A549 (cell line): ENCODE data around the gene CTCF. TPM values are rescaled to one million over a fixed set of nuclear protein-coding genes. Genes with fewer than 3 reads are reported as not detected.
"Not testable (repeated sequence)": the region's sequence is repeated elsewhere in the genome, so short reads cannot be mapped to it uniquely, and the experiment has no call there.

Experiments
- ATAC-seq, 2 experiments: fragments of 200-7000 bp in 1 of 2; fragments of >200 bp in 1 of 2; cut with Nextera tagmentation in 1 of 2; cut with Tn5 transposase in 1 of 2; 3 replicates each; pipeline versions ENCODE4 v1.8.0 to v1.9.1; 2018 to 2020; ENCODE audit warnings: mild to moderate bottlenecking in 1 of 2, moderate library complexity in 1 of 2
- CTCF ChIA-PET: fragments of 300-600 bp; sonication (Branson Sonifier 250); formaldehyde crosslinking; extraction: SDS; loops from one replicate; lab custom pipeline; 2021; ENCODE audit warnings: antibody characterized with exemption, inconsistent platforms; lab: Yijun Ruan, JAX
- POLR2A ChIA-PET: fragments of 350-600 bp; formaldehyde crosslinking; extraction: SDS; loops from one replicate; lab custom pipeline; 2021; ENCODE audit warnings: antibody characterized with exemption, inconsistent platforms; lab: Yijun Ruan, JAX
- DNase-seq, 2 experiments: peaks; one replicate each; pipeline versions ENCODE4 v3.0.0 to v3.0.0-alpha.2; 2011 to 2016; ENCODE audit warnings: low read depth in 1 of 2, low spot score in 1 of 2
- FAIRE-seq: peaks from 2 replicates; lab custom pipeline; 2011; peaks lifted over from hg19 to GRCh38; lab: Jason Lieb, UNC
- H3K27ac ChIP-seq, 2 experiments: fragments of >200 bp; sonication (Bioruptor Twin); formaldehyde crosslinking; 3 replicates each; pipeline ENCODE4 v1.5.1; 2016 to 2017
- H3K4me1 ChIP-seq: fragments of >200 bp; sonication (Bioruptor Twin); formaldehyde crosslinking; 3 replicates; pipeline ENCODE4 v1.6.1; 2016
- H3K4me2 ChIP-seq: fragments of >200 bp; sonication (Bioruptor Twin); formaldehyde crosslinking; 3 replicates; pipeline ENCODE4 v1.6.1; 2016
- H3K4me3 ChIP-seq: fragments of >200 bp; sonication (Bioruptor Twin); formaldehyde crosslinking; 3 replicates; pipeline ENCODE4 v1.5.1; 2016
- H3K9me3 ChIP-seq: fragments of >200 bp; sonication (Bioruptor Twin); formaldehyde crosslinking; 3 replicates; pipeline ENCODE4 v1.6.1; 2016
- ATOH8 ChIP-seq: fragments of 250-450 bp; sonication (Bioruptor Pico); IDR thresholded peaks from 2 replicates; pipeline ENCODE4 v1.5.0; 2020; ENCODE audit warnings: low read depth, mild to moderate bottlenecking, moderate library complexity
- CBX2 ChIP-seq: fragments of 200-600 bp; sonication (generic); IDR thresholded peaks from 2 replicates; pipeline ENCODE4 v1.6.1; 2016; ENCODE audit warnings: low read depth, mild to moderate bottlenecking, borderline replicate concordance
- CBX8 ChIP-seq: fragments of 200-600 bp; sonication (generic); IDR thresholded peaks from 2 replicates; pipeline ENCODE4 v1.6.1; 2016
- EHF ChIP-seq: fragments of 250-450 bp; sonication (Bioruptor Pico); IDR thresholded peaks from 2 replicates; pipeline ENCODE4 v1.5.0; 2020; ENCODE audit warnings: mild to moderate bottlenecking
- EHMT2 ChIP-seq: fragments of 200-600 bp; sonication (generic); IDR thresholded peaks from 2 replicates; pipeline ENCODE4 v1.6.1; 2016; ENCODE audit warnings: antibody characterized with exemption, low read depth, mild to moderate bottlenecking, moderate library complexity
- EP300 ChIP-seq, 2 experiments: fragments of >200 bp; sonication (Bioruptor Twin); formaldehyde crosslinking; IDR thresholded peaks; 2 replicates in 1 of 2; 3 replicates in 1 of 2; pipeline ENCODE4 v1.6.1; 2016 to 2017
- FOSB ChIP-seq: fragments of 250-450 bp; sonication (Bioruptor Pico); IDR thresholded peaks from 2 replicates; pipeline ENCODE4 v1.5.0; 2020; ENCODE audit warnings: mild to moderate bottlenecking, moderate library complexity
- GATA3 ChIP-seq: IDR thresholded peaks from 2 replicates; pipeline ENCODE4 v1.6.1; 2012; ENCODE audit warnings: borderline replicate concordance
- HES2 ChIP-seq: fragments of >200 bp; sonication (Bioruptor Twin); formaldehyde crosslinking; IDR thresholded peaks from 2 replicates; pipeline ENCODE4 v1.6.1; 2016
- HEYL ChIP-seq: fragments of 250-450 bp; sonication (Bioruptor Pico); IDR thresholded peaks from 2 replicates; pipeline ENCODE4 v1.8.0; 2021; ENCODE audit warnings: mild to moderate bottlenecking, moderate library complexity
- JUNB ChIP-seq: fragments of >200 bp; sonication (Bioruptor Twin); formaldehyde crosslinking; IDR thresholded peaks from 2 replicates; pipeline ENCODE4 v1.6.1; 2016
- MAZ ChIP-seq: fragments of 150-350 bp; IDR thresholded peaks from 2 replicates; pipeline ENCODE4 v1.6.1; 2014; ENCODE audit warnings: antibody characterized with exemption, low read depth, low read length, borderline replicate concordance
- NFE2L2 ChIP-seq: fragments of 150-350 bp; conservative IDR thresholded peaks from 2 replicates; pipeline ENCODE4 v1.6.1; 2014; ENCODE audit warnings: low read length
- PHF8 ChIP-seq: fragments of 200-600 bp; sonication (generic); IDR thresholded peaks from 2 replicates; pipeline ENCODE4 v1.6.1; 2016; ENCODE audit warnings: low read depth, mild to moderate bottlenecking, antibody characterized with exemption, moderate library complexity, borderline replicate concordance
- POLR2A ChIP-seq: IDR thresholded peaks from 2 replicates; pipeline ENCODE4 v1.6.1; 2012; ENCODE audit warnings: mild to moderate bottlenecking, low read length
- RAD21 ChIP-seq, 2 experiments: fragments of >200 bp in 1 of 2; sonication (Bioruptor Twin) in 1 of 2; formaldehyde crosslinking in 1 of 2; IDR thresholded peaks in 1 of 2; conservative IDR thresholded peaks in 1 of 2; 2 replicates in 1 of 2; 3 replicates in 1 of 2; pipeline ENCODE4 v1.6.1; 2012 to 2018; ENCODE audit warnings: inconsistent platforms in 1 of 2
- RNF2 ChIP-seq: fragments of 200-600 bp; sonication (generic); IDR thresholded peaks from 2 replicates; pipeline ENCODE4 v1.6.1; 2016; ENCODE audit warnings: low read depth, mild to moderate bottlenecking, antibody characterized with exemption, moderate library complexity, borderline replicate concordance
- ZFP36 ChIP-seq: fragments of 450-650 bp; IDR thresholded peaks from 2 replicates; pipeline ENCODE4 v1.6.1; 2014; ENCODE audit warnings: borderline replicate concordance; ENCODE audit not compliant: partially characterized antibody
- WGBS: methylation state at CpG from one replicate; pipeline ENCODE4 v1.1.6; 2017; ENCODE audit errors: missing lambda C conversion rate; 5-methylcytosine and 5-hydroxymethylcytosine counted together
- polyA plus RNA-seq, 4 experiments: library from polyadenylated mRNA; depleted of rRNA in 3 of 4; stranded (reverse); fragments of >200 nt; fragmentation: RNase III in 1 of 4; extraction: RNeasy Plus Mini Kit Qiagen cat#74134 plus additional on column Dnase treatment in 1 of 4; gene quantifications; 2 replicates in 3 of 4; 3 replicates in 1 of 4; pipeline ENCODE4 v1.2.3, GENCODE V29; 2011 to 2017
- TF ChIP-seq, protein P1 (sequence below): fragments of >200 bp; sonication (Bioruptor Twin); formaldehyde crosslinking; IDR thresholded peaks from 3 replicates; pipeline ENCODE4 v1.5.1; 2016
- TF ChIP-seq, protein P2 (sequence below): IDR thresholded peaks from 2 replicates; pipeline ENCODE4 v1.6.1; 2012
- TF ChIP-seq, protein P3 (sequence below): fragments of 250-450 bp; sonication (Bioruptor Pico); IDR thresholded peaks from 2 replicates; pipeline ENCODE4 v1.5.0; 2021; ENCODE audit warnings: mild to moderate bottlenecking, moderate library complexity, borderline replicate concordance
- TF ChIP-seq, protein P4 (sequence below): fragments of 200-600 bp; sonication (generic); IDR thresholded peaks from 2 replicates; pipeline ENCODE4 v1.6.1; 2016; ENCODE audit warnings: antibody characterized with exemption, mild to moderate bottlenecking, moderate library complexity
- TF ChIP-seq, protein P5 (sequence below): fragments of >200 bp; sonication (Bioruptor Twin); formaldehyde crosslinking; IDR thresholded peaks from 3 replicates; pipeline ENCODE4 v1.6.1; 2016

The CTCF gene
- polyA plus RNA-seq, 2 of the 4 experiments (the other 2 are of a cell fraction) = 42.5 to 58.4 TPM

DNA sequence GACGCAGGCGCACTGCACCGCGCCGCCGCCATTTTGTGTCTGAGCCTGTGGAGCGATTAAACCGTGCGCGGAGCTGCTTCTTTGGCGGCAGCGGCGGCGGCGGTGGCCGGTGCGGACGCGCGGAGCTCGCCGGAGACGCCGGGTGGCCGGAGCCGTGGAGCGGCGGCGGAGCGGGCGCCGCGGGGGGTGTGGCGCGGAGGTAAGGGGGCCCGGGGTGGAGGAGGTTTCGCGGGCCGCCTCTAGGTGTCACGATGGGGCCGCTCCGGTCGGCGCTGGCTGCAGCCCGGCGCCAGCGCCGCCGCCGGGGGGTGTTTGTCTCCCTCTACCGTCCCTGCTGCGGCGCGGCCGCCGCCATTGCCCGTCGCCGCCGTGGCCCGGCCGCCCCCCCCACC is at the start of gene CTCF (continued):
- TF ChIP-seq, protein P1, sequence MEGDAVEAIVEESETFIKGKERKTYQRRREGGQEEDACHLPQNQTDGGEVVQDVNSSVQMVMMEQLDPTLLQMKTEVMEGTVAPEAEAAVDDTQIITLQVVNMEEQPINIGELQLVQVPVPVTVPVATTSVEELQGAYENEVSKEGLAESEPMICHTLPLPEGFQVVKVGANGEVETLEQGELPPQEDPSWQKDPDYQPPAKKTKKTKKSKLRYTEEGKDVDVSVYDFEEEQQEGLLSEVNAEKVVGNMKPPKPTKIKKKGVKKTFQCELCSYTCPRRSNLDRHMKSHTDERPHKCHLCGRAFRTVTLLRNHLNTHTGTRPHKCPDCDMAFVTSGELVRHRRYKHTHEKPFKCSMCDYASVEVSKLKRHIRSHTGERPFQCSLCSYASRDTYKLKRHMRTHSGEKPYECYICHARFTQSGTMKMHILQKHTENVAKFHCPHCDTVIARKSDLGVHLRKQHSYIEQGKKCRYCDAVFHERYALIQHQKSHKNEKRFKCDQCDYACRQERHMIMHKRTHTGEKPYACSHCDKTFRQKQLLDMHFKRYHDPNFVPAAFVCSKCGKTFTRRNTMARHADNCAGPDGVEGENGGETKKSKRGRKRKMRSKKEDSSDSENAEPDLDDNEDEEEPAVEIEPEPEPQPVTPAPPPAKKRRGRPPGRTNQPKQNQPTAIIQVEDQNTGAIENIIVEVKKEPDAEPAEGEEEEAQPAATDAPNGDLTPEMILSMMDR = peak; percentile 93
- TF ChIP-seq HEYL (CRISPR knock-in tag) = no peak
- TF ChIP-seq CBX2 = no peak
- TF ChIP-seq, protein P2, sequence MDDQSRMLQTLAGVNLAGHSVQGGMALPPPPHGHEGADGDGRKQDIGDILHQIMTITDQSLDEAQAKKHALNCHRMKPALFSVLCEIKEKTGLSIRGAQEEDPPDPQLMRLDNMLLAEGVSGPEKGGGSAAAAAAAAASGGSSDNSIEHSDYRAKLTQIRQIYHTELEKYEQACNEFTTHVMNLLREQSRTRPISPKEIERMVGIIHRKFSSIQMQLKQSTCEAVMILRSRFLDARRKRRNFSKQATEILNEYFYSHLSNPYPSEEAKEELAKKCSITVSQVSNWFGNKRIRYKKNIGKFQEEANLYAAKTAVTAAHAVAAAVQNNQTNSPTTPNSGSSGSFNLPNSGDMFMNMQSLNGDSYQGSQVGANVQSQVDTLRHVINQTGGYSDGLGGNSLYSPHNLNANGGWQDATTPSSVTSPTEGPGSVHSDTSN = no peak

GRCh38 chr16:67513892-67514291 is 48.4 kb upstream of the CTCF start:
- ATAC-seq = peak in 1 of 2 experiments; percentile 35; a peak in 3 of 6 replicates
- WGBS = 93% methylated on average over 1 of the region's 1 CpG
- CTCF ChIA-PET = interaction anchor here (0.7 to 11.1 kb wide), 29 partner anchors 8 to 290 kb away, joined by 3 to 278 read pairs (median 5); partner anchors contain the start of genes AGRP, ATP6V0D1, CTCF and PARD6A

GRCh38 chr16:67514382-67514828 is 47.9 kb upstream of the CTCF start:
- H3K27ac ChIP-seq = peak overlapping the region; percentile 15 to 43; a peak in 4 of 6 replicates
- no peak for FAIRE-seq
- no peak overlapping the region for H3K4me3 ChIP-seq
- ATAC-seq = peak; percentile 82 to 86
- DNase-seq = peak; percentile 69 to 89
- H3K4me1 ChIP-seq = peaks cover 30% of the 10 kb centered on the region
- POLR2A ChIA-PET = no interaction called here
- CTCF ChIA-PET = interaction anchor here (0.6 to 11.1 kb wide), 31 partner anchors 7 to 290 kb away, joined by 3 to 278 read pairs (median 4); partner anchors contain the start of genes AGRP, ATP6V0D1, CTCF and PARD6A
- H3K4me2 ChIP-seq = peak overlapping the region; percentile 42; the same call in 2 of the 3 replicates
- H3K9me3 ChIP-seq = no peaks in the 10 kb centered on the region
- 2% methylated on average over 8 of the region's 8 CpGs for WGBS
- TF ChIP-seq CBX8 (no peak), EHMT2 (no peak), EP300 (IDR thresholded peaks at IDR 0.05) (no peak), EHF (CRISPR knock-in tag) (no peak), POLR2A (no peak), NFE2L2 (no peak), JUNB (no peak), FOSB (no peak), ZFP36 (no peak), RNF2 (no peak), ATOH8 (CRISPR knock-in tag) (no peak), MAZ (no peak), PHF8 (no peak), GATA3 (no peak), RAD21 (conservative IDR thresholded peaks at IDR 0.05 in 1 of 2, IDR thresholded peaks at IDR 0.05 in 1 of 2) (peak; percentile 71), HES2 (no peak)
- TF ChIP-seq, protein P3, sequence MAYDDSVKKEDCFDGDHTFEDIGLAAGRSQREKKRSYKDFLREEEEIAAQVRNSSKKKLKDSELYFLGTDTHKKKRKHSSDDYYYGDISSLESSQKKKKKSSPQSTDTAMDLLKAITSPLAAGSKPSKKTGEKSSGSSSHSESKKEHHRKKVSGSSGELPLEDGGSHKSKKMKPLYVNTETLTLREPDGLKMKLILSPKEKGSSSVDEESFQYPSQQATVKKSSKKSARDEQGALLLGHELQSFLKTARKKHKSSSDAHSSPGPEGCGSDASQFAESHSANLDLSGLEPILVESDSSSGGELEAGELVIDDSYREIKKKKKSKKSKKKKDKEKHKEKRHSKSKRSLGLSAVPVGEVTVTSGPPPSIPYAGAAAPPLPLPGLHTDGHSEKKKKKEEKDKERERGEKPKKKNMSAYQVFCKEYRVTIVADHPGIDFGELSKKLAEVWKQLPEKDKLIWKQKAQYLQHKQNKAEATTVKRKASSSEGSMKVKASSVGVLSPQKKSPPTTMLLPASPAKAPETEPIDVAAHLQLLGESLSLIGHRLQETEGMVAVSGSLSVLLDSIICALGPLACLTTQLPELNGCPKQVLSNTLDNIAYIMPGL = no peak
- TF ChIP-seq, protein P4, sequence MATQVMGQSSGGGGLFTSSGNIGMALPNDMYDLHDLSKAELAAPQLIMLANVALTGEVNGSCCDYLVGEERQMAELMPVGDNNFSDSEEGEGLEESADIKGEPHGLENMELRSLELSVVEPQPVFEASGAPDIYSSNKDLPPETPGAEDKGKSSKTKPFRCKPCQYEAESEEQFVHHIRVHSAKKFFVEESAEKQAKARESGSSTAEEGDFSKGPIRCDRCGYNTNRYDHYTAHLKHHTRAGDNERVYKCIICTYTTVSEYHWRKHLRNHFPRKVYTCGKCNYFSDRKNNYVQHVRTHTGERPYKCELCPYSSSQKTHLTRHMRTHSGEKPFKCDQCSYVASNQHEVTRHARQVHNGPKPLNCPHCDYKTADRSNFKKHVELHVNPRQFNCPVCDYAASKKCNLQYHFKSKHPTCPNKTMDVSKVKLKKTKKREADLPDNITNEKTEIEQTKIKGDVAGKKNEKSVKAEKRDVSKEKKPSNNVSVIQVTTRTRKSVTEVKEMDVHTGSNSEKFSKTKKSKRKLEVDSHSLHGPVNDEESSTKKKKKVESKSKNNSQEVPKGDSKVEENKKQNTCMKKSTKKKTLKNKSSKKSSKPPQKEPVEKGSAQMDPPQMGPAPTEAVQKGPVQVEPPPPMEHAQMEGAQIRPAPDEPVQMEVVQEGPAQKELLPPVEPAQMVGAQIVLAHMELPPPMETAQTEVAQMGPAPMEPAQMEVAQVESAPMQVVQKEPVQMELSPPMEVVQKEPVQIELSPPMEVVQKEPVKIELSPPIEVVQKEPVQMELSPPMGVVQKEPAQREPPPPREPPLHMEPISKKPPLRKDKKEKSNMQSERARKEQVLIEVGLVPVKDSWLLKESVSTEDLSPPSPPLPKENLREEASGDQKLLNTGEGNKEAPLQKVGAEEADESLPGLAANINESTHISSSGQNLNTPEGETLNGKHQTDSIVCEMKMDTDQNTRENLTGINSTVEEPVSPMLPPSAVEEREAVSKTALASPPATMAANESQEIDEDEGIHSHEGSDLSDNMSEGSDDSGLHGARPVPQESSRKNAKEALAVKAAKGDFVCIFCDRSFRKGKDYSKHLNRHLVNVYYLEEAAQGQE = no peak
- TF ChIP-seq, protein P5, sequence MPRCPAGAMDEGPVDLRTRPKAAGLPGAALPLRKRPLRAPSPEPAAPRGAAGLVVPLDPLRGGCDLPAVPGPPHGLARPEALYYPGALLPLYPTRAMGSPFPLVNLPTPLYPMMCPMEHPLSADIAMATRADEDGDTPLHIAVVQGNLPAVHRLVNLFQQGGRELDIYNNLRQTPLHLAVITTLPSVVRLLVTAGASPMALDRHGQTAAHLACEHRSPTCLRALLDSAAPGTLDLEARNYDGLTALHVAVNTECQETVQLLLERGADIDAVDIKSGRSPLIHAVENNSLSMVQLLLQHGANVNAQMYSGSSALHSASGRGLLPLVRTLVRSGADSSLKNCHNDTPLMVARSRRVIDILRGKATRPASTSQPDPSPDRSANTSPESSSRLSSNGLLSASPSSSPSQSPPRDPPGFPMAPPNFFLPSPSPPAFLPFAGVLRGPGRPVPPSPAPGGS = no peak

More at GRCh38 chr16:67513892-67514291, 48.4 kb upstream of the CTCF start:
- FAIRE-seq, H3K9me3 ChIP-seq, H3K4me3 ChIP-seq, POLR2A ChIA-PET, DNase-seq: not testable (repeated sequence)
- Histone ChIP-seq H3K4me1 (peaks cover 30% of the 10 kb centered on the region), H3K27ac (0 out of 6 replicates have a peak overlapping the region, but pooled peaks of 1 of the 2 experiments have one; percentile 23), H3K4me2 (peak overlapping the region; percentile 42; the same call in 2 of the 3 replicates)
